Measurements from ENCODE around the gene SFXN5. TPM values are rescaled to one million over a fixed set of nuclear protein-coding genes. Genes with fewer than 3 reads are reported as not detected.

SFXN5 gene
- total RNA-seq, 1 donor from 2014 or later = 9.8 TPM

DNA sequence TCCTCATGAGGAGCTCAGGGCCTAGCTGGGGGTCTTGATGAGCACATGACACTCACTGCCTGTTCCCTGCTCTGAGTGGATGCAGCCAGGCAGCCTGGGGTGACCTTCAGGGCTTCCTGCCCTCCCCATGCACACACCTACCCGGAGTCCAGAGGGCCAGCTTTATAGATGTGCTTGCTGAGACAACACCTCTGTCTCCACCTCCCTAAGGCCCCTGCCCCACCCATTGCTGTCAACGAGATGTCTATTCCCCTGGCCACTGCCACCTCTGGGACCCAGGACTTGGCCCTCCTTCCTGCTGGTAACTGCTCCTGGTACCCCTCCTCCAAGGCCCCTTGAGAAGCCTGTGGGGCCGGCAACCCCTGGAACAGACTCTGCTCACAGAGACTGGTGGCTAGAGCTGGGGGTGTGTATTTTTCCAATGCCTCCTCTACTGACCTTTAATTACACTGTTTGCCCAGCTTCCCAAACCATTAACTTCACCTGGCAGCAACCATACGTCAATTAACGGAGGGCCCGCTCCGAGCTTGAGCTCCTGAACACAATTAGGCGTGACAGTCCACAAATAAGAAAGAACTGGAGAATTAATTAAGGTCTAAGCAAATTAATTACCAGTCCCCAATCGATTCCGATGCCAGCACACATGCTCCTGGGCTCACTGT, 87.9 kb downstream of the SFXN5 start:
- Histone ChIP-seq H3K4me3 (no peak overlapping the region), H3K9me3 (no peaks in the 10 kb centered on the region), H3K27me3 (no peaks in the 10 kb centered on the region), H3K36me3 (peaks cover 0 to 4% of the 10 kb centered on the region in 2 donors), H3K27ac (no peak overlapping the region), H3K4me1 (no peaks in the 10 kb centered on the region)
- intact Hi-C loops (cut with DNase I) = no loop called here
- TF ChIP-seq POLR2AphosphoS5 (IDR thresholded peaks at IDR 0.05; ENCODE audit: insufficient read depth in 1 of 2, low read depth in 1 of 2) (no peak), POLR2A (IDR thresholded peaks at IDR 0.05) (no peak)
- TF ChIP-seq, protein P1, sequence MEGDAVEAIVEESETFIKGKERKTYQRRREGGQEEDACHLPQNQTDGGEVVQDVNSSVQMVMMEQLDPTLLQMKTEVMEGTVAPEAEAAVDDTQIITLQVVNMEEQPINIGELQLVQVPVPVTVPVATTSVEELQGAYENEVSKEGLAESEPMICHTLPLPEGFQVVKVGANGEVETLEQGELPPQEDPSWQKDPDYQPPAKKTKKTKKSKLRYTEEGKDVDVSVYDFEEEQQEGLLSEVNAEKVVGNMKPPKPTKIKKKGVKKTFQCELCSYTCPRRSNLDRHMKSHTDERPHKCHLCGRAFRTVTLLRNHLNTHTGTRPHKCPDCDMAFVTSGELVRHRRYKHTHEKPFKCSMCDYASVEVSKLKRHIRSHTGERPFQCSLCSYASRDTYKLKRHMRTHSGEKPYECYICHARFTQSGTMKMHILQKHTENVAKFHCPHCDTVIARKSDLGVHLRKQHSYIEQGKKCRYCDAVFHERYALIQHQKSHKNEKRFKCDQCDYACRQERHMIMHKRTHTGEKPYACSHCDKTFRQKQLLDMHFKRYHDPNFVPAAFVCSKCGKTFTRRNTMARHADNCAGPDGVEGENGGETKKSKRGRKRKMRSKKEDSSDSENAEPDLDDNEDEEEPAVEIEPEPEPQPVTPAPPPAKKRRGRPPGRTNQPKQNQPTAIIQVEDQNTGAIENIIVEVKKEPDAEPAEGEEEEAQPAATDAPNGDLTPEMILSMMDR (IDR thresholded peaks at IDR 0.05) = no peak
- no peak for DNase-seq (ENCODE audit: extremely low spot score in 2 of 2)

DNA sequence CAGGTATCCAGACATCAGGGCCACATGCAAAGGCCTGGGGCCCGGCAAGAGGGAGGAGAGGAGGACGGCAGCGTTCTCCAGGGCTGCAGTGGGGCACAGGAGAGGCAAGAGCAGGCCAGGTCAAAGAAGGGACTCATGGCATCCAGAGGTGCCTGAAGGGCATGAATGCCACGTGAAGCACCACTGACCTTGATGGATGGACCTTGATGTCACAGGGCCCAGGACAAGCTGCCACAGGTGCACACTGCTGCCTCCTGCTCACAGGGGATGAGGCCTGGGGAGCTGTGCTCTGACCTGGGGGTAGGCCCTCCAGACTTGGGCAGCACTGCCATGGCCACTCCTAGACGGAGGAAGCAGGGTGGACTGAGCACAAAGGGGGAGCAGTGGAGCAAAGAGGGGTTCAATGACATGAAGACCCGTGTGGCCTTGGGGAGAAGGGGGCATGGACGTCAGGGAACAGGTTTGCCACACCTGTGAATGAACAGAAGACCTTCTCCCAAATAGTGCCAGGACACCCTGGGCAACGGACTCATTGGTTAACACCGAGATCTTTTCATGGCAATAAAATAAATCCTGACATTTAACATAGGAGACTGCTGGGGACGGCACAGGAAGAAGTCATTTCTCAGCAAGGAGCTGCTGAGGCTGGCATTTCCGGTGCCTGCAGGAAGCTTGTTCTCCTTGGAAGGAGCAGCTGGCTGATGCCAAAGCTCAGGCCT, 88.6 kb downstream of the SFXN5 start:
- Histone ChIP-seq H3K27ac (no peak overlapping the region), H3K4me1 (no peaks in the 10 kb centered on the region), H3K9me3 (no peaks in the 10 kb centered on the region), H3K27me3 (no peaks in the 10 kb centered on the region), H3K4me3 (no peak overlapping the region), H3K36me3 (no peaks in the 10 kb centered on the region)
- no peak for DNase-seq (ENCODE audit: extremely low spot score in 2 of 2)
- intact Hi-C loops (cut with DNase I) = no loop called here
- TF ChIP-seq POLR2A (IDR thresholded peaks at IDR 0.05) = no peak
- TF ChIP-seq POLR2AphosphoS5 (IDR thresholded peaks at IDR 0.05; ENCODE audit: insufficient read depth in 1 of 2, low read depth in 1 of 2) = no peak
- TF ChIP-seq, protein P1 (IDR thresholded peaks at IDR 0.05) = no peak

DNA sequence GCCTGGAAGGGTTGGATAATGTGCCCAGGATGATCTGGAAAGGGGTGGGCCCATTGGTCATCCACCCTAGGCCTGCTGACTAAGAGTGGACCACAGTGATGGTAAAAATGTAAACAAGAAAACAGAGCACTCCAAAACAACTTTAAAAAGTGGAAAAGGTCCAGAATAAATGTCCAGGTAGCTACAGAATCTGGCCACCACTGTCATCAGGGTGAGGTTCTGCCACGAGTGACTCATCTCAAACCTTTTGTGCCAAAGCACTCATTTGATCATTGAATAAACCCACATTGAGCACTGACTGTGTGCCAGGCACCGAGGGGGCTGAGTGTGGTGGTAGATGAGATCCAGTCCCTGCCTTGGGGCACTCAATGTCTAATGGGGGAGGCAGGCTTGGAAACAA, 89.3 kb downstream of the SFXN5 start:
- intact Hi-C loops (cut with DNase I) = no loop called here
- no peaks in the 10 kb centered on the region for H3K27me3 ChIP-seq
- H3K27ac ChIP-seq = no peak overlapping the region
- no peak for DNase-seq (ENCODE audit: extremely low spot score in 2 of 2)
- H3K36me3 ChIP-seq = no peaks in the 10 kb centered on the region
- H3K9me3 ChIP-seq = no peaks in the 10 kb centered on the region
- TF ChIP-seq, protein P1 (IDR thresholded peaks at IDR 0.05) = no peak
- H3K4me3 ChIP-seq = no peak overlapping the region
- H3K4me1 ChIP-seq = no peaks in the 10 kb centered on the region

DNA sequence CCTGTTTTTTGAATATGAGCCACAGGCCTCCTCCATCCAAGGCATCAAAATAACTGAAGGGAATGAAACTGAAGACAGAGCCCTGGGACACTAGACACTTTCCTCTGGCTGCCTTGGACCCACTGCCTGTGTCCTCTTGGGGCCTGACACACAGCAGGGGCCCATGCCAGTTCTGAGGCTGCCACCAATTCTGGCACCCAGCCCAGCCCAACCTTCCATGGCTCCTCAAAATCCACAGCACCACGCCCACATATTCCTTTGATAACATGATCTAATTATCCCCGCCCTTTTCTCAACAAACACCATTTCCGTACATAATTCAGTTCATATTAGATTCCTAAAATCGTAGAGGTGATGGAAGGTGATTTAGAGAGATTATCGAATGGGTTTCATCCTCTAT, 90.0 kb downstream of the SFXN5 start:
- Histone ChIP-seq H3K4me1 (no peaks in the 10 kb centered on the region), H3K27me3 (no peaks in the 10 kb centered on the region), H3K27ac (no peak overlapping the region), H3K9me3 (no peaks in the 10 kb centered on the region), H3K36me3 (no peaks in the 10 kb centered on the region), H3K4me3 (no peak overlapping the region)
- TF ChIP-seq, protein P1 (IDR thresholded peaks at IDR 0.05) = no peak
- TF ChIP-seq POLR2AphosphoS5 (IDR thresholded peaks at IDR 0.05; ENCODE audit: insufficient read depth in 1 of 2, low read depth in 1 of 2) = no peak
- intact Hi-C loops (cut with DNase I) = no loop called here
- no peak for DNase-seq (ENCODE audit: extremely low spot score in 2 of 2)

DNA sequence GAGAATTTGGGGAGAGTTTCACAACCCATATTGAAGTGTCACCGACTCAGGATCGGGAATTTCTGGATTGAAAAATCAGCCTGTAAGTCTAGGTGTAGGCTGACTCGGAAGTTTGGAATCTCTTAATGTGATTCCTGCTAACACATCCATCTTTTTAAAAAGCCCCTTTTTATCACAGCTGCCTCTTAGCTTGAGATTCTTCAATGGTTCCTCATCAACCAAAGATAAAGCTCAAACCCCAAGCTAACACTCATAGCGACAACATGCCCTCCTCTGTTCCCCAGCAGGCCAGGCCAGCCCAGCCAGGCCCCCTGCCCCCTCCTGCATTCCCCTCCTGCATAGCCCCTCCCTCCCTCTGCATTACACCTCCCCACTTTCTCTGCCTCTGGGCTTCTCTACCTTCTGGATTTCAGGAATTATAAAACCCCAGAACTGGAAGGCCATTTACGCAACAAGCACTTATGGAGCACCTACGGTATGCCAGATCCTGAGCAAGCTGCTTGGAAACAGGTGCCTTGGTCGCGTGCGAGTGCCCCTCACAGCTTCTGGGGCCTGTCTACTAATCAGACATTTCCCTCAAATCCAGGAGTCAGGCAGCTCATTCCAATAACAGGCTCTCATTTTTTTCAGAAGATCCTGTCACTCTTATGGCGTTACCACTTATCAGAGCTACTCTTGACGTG, 90.8 kb downstream of the SFXN5 start:
- H3K36me3 ChIP-seq = no peaks in the 10 kb centered on the region
- TF ChIP-seq POLR2A (IDR thresholded peaks at IDR 0.05) = no peak
- TF ChIP-seq, protein P1 (IDR thresholded peaks at IDR 0.05) = no peak
- no peak for TF ChIP-seq POLR2AphosphoS5 (IDR thresholded peaks at IDR 0.05; ENCODE audit: insufficient read depth in 1 of 2, low read depth in 1 of 2)
- H3K4me3 ChIP-seq = no peak overlapping the region
- intact Hi-C loops (cut with DNase I) = no loop called here
- H3K27me3 ChIP-seq = no peaks in the 10 kb centered on the region
- H3K27ac ChIP-seq = no peak overlapping the region
- DNase-seq (ENCODE audit: extremely low spot score in 2 of 2) = no peak
- no peaks in the 10 kb centered on the region for H3K9me3 ChIP-seq
- no peaks in the 10 kb centered on the region for H3K4me1 ChIP-seq

Data from vagina (tissue), 2 donors.